LNCAP (cell line): Measurements from ENCODE around the gene P2RX1.

Source experiments
- TF ChIP-seq, protein P1 (sequence below): fragments of 450-650 bp; IDR thresholded peaks from 2 replicates; pipeline ENCODE4 v1.5.1; 2017; ENCODE audit warnings: mild to moderate bottlenecking

Gene P2RX1

DNA sequence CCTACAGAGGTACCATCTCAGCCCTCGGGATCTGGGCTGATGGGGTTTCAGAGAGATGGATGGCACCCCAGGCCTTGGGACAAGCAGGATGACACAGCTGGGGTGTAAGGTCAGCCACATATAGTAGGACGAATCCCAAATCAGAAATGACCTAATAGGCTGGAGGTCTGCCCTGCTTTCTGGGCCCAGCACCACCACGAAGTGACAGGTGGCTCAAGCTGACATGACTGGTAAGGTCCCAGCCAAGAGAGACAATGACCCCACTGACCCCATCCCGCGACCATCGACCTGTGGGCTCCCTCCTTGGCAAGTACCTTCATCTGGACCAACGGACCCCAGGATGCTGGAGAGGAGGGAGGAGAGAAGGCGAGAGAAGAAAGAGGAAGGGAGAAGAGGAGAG lies 39.0 kb downstream of the P2RX1 start:
- TF ChIP-seq, protein P1, sequence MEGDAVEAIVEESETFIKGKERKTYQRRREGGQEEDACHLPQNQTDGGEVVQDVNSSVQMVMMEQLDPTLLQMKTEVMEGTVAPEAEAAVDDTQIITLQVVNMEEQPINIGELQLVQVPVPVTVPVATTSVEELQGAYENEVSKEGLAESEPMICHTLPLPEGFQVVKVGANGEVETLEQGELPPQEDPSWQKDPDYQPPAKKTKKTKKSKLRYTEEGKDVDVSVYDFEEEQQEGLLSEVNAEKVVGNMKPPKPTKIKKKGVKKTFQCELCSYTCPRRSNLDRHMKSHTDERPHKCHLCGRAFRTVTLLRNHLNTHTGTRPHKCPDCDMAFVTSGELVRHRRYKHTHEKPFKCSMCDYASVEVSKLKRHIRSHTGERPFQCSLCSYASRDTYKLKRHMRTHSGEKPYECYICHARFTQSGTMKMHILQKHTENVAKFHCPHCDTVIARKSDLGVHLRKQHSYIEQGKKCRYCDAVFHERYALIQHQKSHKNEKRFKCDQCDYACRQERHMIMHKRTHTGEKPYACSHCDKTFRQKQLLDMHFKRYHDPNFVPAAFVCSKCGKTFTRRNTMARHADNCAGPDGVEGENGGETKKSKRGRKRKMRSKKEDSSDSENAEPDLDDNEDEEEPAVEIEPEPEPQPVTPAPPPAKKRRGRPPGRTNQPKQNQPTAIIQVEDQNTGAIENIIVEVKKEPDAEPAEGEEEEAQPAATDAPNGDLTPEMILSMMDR = no peak

DNA sequence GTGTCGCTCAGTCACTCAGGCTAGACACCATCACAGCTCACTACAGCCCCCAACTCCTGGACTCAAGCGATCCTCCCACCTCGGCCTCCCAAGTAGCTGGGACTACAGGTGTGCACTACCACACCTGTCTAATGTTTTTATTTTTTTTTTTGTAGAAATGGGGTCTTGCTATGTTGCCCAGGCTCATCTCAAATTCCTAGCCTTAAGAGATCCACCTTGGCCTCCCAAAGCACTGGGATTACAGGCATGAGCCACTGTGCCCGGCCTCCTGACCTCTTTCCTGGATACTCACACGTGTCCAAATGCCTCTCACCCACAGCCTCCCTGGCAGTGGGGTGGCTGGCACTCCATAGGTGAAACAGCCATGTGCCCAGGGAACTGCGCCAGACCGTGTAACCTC lies 40.9 kb downstream of the P2RX1 start:
- TF ChIP-seq, protein P1 = no peak

DNA sequence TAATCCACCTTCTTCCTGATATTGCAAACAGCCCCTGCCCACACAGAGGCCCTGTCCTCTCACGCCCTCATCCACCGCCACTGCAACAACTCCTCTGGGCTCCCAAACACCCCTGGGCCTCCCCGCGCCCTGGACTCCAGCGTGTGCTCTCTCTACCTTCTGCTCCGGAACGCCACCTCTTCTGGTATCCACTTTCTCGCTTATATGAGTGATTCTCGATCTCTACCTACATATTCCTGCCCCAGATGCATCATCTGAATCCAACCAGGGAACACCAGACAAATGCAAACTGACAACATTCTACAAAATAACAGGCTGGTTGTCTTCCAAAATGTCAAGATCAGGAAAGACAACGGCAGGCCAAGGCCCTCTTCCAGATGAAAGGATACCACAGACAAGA lies 42.4 kb downstream of the P2RX1 start:
- TF ChIP-seq, protein P1 = no peak

DNA sequence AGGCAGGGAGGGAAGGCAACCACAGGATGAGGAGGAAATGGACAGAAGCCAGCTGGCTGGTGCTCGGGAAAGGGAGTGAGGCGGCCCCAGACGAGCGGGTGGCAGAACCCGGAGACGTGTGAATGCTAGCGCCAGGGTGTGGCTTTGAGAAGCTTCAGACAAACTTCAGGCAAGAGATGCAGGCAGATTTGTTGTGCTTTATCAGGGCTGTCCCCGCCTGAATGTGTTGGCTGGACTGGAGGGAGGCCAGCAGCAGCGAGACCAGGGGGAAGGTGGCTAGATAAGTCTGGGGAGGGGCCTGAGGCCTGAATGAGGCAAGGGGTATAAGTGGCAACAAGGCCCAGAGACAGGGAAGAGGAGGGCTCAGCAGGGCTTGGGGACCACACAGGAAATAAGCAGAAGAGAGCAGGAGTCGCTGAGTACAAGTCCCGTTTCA lies 45.4 kb downstream of the P2RX1 start:
- TF ChIP-seq, protein P1 = no peak

DNA sequence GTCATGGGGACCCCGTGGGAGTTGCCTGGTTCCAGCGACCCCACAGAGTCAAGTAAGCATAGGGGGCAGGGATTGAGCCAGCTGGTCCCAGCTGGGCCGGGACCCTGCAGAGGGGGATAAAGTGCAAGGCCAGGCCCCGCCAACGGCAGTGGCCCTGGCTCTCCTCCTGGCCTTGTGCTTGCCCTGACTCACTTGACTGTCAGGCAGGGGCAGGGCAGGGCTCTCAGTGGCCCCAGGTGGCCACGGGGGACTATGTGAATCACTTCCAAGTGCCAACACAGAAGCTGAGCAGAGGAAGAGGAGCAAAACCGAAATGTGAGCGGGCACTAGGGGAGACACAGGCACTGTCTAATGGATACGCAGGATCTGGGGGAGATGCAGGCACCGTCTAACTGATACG lies 48.7 kb downstream of the P2RX1 start:
- TF ChIP-seq, protein P1 = no peak

DNA sequence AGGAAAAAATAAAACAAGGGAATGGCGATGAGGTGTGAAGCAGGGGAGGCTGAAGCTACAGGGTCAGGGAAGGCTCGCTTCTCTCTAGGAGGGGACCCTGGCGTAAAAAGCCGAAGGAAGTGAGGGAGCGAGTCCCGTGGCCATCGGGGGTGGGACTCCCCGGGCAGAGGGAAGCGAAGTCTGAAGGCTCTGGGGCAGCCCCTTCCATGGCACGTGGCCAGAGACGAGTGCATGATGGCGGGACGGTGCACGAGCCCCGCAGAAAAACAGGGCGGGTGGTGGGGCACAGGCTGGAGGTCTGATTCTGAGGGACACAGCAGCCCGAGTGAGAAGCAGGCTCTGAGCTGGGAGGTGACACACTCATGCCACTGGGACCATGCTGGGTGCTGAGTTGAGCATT lies 49.2 kb downstream of the P2RX1 start:
- TF ChIP-seq, protein P1 = no peak

DNA sequence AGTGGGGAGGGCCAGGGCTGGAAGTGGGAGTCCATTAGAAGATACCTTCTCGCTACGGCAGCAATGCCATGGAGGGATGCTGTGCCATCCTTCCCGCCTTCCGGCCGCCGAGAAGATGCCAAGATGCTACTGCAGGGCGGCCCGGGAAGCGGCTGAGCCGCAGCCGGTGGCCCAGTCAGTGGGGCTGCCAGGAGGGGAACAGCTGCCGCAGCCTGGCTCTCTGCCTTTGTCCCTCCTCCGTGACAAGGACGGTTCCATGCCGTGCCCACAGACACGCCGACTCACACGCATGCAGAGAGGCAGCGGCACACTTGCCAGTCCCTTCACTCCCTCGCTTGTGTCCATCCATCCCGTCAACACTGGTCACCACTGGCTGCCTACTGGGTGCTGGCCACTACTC lies 50.0 kb downstream of the P2RX1 start:
- TF ChIP-seq, protein P1 = no peak

DNA sequence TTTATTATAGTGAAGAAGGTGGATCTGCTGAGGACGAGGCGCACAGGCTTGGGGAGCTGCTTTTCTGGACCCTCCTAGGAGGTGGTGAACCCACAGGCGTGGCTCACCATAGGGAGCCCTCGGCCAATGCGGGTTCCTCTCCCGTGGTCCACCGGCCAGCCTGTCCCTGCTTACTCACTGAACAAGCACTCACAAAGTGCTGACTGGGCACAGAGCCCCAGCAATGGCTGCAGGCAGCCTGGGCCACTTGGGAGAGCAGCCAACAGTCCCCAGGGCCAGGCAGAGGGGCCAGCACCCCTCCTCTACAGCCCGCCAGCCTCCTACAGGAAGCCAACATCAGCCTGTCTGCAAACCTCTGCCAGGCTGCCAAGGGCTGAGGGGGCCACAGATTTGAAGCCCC lies 51.1 kb downstream of the P2RX1 start:
- TF ChIP-seq, protein P1 = no peak
